ENCODE results near the gene ZNF195.
"Not testable (repeated sequence)": the region's sequence is repeated elsewhere in the genome, so short reads cannot be mapped to it uniquely, and the experiment has no call there.

DNA sequence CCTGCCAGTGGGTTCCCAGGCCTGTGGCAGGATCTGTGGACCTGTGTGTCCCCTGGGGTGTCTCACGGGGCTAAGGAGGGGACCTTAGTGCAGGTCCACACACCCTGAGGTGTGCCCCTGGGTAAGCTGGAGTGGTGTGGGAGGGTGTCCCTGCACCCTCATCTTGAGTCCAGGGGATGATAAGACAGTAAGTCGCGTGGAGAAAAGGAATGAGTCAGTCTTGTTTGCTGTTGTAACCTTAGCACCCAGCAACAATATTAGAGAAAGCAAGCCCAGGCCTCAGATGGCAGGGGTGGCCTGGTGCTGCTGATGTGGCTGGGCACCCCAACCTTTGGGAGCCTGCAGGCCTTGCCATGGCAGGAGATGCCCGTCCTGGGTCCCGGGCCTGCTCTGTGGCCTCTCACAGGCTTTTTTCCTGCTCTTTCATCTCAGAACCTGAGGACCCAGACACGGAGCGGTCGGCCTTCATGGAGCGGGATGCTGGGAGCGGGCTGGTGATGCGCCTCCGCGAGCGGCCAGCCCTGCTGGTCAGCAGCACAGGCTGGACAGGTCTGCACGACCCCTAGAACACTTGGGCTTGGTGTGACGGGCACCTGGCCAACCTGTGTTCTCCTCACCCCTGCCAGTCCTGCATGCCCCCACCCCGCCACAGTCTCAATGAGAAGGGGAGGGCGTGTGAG is 23.4 kb upstream of the ZNF195 start:
- not testable (repeated sequence) for TF ChIP-seq TEAD4 (IDR thresholded peaks at IDR 0.05; ENCODE audit: low read depth, low read length); POLR2A (IDR thresholded peaks at IDR 0.05; ENCODE audit: control extremely low read depth in 1 of 2, low read depth in 2 of 2, low read length in 2 of 2); KDM4A (IDR thresholded peaks at IDR 0.05; ENCODE audit: low read depth, low read length, severe bottlenecking); JUN (IDR thresholded peaks at IDR 0.05; ENCODE audit: low read depth, low read length); CBX5 (IDR thresholded peaks at IDR 0.05; ENCODE audit: low read depth, low read length); EZH2 (IDR thresholded peaks at IDR 0.05; ENCODE audit: low read depth, low read length, severe bottlenecking); RFX5 (IDR thresholded peaks at IDR 0.05; ENCODE audit: borderline replicate concordance, low read depth, low read length); RAD21 (IDR thresholded peaks at IDR 0.05 in 1 of 2, conservative IDR thresholded peaks at IDR 0.05 in 1 of 2; ENCODE audit: low read depth in 2 of 2, low read length in 2 of 2); POU5F1 (IDR thresholded peaks at IDR 0.05; ENCODE audit: low read depth, low read length); TAF1 (IDR thresholded peaks at IDR 0.05; ENCODE audit: low read depth, low read length); POLR2AphosphoS5 (IDR thresholded peaks at IDR 0.05; ENCODE audit: low read depth, low read length); SIN3A (conservative IDR thresholded peaks at IDR 0.05 in 1 of 2, IDR thresholded peaks at IDR 0.05 in 1 of 2; ENCODE audit: low read depth in 1 of 2, low read length in 2 of 2)
- TF ChIP-seq, protein P1, sequence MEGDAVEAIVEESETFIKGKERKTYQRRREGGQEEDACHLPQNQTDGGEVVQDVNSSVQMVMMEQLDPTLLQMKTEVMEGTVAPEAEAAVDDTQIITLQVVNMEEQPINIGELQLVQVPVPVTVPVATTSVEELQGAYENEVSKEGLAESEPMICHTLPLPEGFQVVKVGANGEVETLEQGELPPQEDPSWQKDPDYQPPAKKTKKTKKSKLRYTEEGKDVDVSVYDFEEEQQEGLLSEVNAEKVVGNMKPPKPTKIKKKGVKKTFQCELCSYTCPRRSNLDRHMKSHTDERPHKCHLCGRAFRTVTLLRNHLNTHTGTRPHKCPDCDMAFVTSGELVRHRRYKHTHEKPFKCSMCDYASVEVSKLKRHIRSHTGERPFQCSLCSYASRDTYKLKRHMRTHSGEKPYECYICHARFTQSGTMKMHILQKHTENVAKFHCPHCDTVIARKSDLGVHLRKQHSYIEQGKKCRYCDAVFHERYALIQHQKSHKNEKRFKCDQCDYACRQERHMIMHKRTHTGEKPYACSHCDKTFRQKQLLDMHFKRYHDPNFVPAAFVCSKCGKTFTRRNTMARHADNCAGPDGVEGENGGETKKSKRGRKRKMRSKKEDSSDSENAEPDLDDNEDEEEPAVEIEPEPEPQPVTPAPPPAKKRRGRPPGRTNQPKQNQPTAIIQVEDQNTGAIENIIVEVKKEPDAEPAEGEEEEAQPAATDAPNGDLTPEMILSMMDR (IDR thresholded peaks at IDR 0.05; ENCODE audit: control extremely low read depth in 1 of 3, insufficient read depth in 1 of 3, low read depth in 1 of 3, low read length in 3 of 3): not testable (repeated sequence)
- TF ChIP-seq, protein P2, sequence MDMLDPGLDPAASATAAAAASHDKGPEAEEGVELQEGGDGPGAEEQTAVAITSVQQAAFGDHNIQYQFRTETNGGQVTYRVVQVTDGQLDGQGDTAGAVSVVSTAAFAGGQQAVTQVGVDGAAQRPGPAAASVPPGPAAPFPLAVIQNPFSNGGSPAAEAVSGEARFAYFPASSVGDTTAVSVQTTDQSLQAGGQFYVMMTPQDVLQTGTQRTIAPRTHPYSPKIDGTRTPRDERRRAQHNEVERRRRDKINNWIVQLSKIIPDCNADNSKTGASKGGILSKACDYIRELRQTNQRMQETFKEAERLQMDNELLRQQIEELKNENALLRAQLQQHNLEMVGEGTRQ (IDR thresholded peaks at IDR 0.05; ENCODE audit: low read length): not testable (repeated sequence)

Measured in H1 (cell line).